ENCODE measurements around the gene STAT5A. TPM values are rescaled to one million over a fixed set of nuclear protein-coding genes. Genes with fewer than 3 reads are reported as not detected.
"Not testable (repeated sequence)": the region's sequence is repeated elsewhere in the genome, so short reads cannot be mapped to it uniquely, and the experiment has no call there.

Gene STAT5A
- polyA plus RNA-seq, 4 donors, result 5.7 to 6.8 (median 6.4) TPM

- DNase-seq (ENCODE audit: low read depth in 4 of 4, low spot score in 3 of 4), result no peak
Measured at GRCh38 chr17:42283241-42284023, 4.9 kb upstream of the STAT5A start.

- no peak for DNase-seq (ENCODE audit: low read depth in 4 of 4, low spot score in 3 of 4)
Measured at GRCh38 chr17:42284024-42284369, 4.3 kb upstream of the STAT5A start.

GRCh38 chr17:42284566-42284965 lies 3.7 kb upstream of the STAT5A start:
- no peak for DNase-seq (ENCODE audit: low read depth in 4 of 4, low spot score in 3 of 4)

DNA sequence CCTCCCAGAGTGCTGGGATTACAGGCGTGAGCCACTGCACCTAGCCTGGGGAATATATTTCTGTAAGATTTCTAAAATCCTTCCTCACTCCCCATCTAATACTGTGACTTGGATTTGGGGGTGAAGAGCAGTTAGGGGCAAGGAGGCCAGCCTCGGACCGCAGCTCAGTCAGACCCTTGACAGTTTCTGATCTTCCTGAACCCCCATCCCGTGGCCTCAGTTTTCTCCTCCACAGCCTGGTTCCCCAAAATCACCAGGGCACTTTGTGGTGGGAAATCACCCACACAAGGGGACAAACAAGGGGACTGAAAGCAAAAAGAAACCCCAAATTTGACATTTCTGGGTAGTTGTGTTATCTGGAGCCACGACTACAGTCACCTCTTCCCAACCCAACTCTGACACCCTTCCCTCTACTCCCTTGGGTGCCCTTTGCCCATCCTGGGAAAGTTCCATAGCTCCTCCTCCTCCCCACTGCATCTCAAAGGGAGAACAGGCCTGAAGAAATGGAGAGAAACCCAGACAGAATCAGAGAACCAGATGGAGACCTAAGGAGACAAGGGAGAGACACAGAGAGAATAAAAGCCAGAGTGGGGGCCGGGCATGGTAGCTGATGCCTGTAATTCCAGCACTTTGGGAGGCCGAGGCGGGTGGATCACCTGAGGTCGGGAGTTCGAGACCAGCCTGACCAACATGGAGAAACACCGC lies 2.8 kb upstream of the STAT5A start:
- DNase-seq (ENCODE audit: low read depth in 4 of 4, low spot score in 3 of 4), result no peak

DNA sequence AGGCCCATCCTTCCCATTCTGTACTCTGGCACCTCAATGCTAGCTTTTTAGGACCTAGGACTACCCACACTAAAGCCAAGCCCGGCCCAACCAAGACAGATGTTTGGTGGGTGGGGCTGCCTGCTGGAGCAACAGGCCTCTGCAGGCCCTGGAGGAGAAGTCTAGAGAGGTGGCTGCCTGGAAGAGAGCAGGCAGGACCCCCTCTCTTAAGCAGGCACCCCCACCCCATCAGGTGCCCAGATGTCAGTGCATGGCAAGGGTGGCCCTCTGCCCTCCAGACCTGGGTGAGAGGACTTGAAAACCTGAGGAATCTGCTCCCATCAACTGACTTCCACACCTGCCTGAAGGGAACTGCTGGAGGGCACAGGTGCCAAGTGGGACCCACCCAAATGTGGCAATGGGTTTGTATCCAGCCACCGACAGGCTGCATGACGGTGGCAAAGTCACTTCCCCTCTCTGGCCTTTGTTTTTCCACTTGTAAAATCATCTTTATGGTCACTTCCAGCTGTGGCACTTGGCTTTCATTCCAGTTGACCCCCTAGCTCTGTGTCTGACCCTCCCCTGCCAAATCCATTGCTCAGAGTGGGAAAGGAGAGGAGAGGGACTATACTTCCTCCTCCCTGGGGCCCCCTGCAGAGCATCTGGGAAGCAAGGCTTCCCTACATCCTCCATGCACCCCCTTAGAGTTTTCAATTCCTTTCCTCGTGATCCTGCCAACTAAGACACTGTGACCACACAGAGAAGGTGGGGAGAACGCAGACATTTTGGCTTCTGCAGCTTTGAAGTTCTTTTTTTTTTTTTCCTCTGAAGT lies 1.7 kb upstream of the STAT5A start:
- no peak for DNase-seq (ENCODE audit: low read depth in 4 of 4, low spot score in 3 of 4)

GRCh38 chr17:42287305-42287976 lies 857 bp upstream of the STAT5A start:
- DNase-seq (ENCODE audit: low read depth in 4 of 4, low spot score in 3 of 4), result no peak

DNA sequence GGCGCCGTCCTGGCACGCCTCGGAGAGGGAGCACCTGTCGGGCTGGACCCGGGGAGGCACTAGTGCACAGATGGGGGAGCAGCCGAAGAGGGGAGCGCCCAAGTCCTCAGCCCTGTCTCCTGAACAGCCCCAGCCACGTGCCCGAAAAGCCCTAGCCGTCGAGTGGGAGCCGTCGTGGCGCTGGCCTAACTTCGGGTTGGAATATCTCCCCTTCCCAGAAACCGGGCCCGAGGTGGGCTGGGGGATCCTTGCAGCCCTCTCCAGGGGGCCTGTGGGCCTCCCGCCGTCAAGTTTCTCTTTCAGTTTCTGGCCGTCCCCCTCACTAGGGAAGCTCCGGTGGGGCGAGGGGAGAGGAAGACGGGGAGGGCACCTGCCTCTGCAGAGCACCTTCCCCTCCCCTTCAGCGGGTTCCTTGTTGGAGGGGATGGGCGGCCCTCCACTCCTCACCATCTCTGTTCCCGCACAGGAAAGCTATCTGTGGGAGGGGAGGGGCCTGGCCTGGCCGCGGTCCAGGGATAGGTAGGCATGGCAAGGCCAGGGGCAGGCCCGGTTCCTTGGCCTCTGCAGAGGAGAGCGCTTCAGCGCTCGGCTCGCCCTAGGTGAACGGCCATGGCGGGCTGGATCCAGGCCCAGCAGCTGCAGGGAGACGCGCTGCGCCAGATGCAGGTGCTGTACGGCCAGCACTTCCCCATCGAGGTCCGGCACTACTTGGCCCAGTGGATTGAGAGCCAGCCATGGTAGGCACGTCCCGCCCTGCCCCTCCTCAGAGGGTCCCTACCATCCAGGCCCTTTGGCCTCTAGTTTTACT lies 709 bp downstream of the STAT5A start:
- DNase-seq (ENCODE audit: low read depth in 4 of 4, low spot score in 3 of 4), result no peak

DNA sequence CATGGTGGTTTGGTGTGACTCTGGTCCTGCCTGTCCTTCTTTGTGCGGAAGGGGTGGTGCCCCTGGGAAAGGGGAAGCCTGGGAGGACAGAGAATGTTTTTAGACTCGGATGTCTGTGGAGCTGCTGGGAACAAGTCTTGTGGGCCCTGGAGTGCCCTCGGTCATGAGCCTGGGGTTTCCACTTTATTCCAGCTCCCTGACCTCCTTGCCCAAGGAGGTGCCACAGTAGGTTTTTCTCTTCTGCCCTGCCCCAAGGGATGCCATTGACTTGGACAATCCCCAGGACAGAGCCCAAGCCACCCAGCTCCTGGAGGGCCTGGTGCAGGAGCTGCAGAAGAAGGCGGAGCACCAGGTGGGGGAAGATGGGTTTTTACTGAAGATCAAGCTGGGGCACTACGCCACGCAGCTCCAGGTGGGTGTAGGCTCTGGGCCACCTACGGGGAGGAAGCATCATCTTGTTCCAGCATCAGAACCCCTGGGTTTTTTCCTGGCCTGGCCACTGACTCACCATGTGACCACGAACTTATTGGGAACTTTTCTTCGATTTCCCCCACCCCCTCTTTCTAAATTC lies 1.4 kb downstream of the STAT5A start:
- no peak for DNase-seq (ENCODE audit: low read depth in 4 of 4, low spot score in 3 of 4)

DNA sequence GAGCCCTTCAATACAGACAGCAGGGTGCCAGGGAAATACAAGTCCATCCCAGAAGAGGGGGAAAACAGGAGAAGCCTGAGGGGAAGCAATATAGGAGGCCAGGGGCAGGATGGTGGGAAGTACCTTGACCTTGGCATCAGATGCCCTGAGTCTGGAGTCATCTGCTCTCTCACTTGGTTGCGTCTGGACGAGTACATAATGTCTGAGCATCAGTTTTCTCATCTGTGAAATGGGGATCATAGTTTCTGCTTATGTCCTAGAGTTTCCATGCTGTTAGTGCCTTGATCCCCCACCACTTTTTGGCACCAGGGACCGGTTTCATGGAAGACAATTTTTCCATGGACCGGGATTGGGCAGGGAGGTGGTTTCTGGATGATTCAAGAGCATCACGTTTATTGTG lies 2.3 kb downstream of the STAT5A start:
- DNase-seq (ENCODE audit: low read depth in 4 of 4, low spot score in 3 of 4), result no peak

DNA sequence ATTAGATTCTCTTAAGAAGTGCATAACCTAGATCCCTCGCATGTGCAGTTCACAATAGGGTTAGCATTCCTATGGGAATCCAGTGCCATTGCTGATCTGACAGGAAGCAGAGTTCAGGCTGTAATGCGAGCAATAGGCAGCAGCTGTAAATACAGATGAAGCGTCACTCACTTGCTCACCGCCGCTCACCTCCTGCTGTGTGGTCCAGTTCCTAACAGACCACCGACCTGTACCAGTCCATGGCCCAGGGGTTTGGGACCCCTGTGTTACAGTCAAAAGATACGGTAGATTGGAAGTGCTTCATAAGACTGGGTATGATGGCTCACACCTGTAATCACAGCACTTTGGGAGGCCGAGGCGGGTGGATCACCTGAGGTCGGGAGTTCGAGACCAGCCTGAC lies 2.8 kb downstream of the STAT5A start:
- DNase-seq (ENCODE audit: low read depth in 4 of 4, low spot score in 3 of 4), result no peak

GRCh38 chr17:42294469-42295398 lies 6.4 kb downstream of the STAT5A start:
- no peak for DNase-seq (ENCODE audit: low read depth in 4 of 4, low spot score in 3 of 4)

DNA sequence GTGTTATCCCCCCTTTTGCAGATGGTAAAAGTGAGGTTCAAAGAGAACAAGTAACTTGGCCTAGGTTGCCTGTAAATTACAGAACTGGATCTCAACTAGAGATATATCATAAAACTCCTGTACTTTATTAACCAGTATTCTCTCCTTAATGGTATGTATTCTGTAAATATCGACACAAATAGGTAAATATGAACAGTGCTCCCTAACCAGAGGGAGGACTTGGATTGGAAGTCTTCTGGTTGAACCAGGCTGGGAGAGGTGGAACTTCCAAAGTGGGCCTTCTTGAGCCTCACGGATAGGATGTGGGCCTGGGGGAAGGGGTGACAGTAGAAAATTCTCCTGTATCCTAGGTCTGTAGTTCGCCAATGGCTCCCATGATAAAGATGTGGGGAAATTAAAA lies 7.7 kb downstream of the STAT5A start:
- DNase-seq (ENCODE audit: low read depth in 4 of 4, low spot score in 3 of 4), result no peak

- not testable (repeated sequence) for DNase-seq (ENCODE audit: low read depth in 4 of 4, low spot score in 3 of 4)
Measured at GRCh38 chr17:42297775-42298174, 9.5 kb downstream of the STAT5A start.

DNA sequence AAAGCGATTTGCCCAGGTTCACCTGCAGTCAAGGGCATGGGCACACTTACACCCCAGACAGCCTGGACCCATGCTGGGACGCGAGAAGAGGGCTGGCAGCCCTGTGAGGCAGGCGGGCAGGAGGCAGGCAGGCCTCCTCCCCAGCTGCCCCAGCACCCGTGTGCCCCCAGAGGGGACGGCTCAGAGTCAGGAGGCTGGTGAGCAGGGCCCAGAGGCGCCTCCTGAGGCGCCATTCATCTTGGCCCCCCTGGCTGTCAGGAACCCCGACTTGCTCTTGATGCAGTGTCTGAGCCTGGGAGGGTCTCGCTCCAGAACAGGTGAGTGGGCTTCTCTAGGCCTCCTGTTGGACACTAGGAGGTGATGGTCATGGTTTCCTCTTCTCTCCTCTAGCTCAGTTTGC lies 11.1 kb downstream of the STAT5A start:
- DNase-seq (ENCODE audit: low read depth in 4 of 4, low spot score in 3 of 4), result not testable (repeated sequence)

- DNase-seq (ENCODE audit: low read depth in 4 of 4, low spot score in 3 of 4), result not testable (repeated sequence)
Measured at GRCh38 chr17:42299913-42300312, 11.6 kb downstream of the STAT5A start.

DNA sequence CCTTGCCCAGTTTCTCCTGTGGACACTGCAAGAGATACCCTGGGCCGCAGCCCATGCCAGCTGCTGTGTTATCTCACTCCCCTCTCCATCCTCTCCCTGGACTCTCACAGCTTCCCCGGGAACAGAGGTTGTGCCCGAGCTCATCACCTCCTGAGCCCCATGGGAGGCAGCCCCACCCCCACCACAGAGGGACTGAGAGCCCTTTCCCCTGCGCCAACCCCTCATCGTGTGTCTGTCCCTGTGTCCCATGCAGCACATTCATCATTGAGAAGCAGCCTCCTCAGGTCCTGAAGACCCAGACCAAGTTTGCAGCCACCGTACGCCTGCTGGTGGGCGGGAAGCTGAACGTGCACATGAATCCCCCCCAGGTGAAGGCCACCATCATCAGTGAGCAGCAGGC lies 12.7 kb downstream of the STAT5A start:
- DNase-seq (ENCODE audit: low read depth in 4 of 4, low spot score in 3 of 4), result no peak

- DNase-seq (ENCODE audit: low read depth in 4 of 4, low spot score in 3 of 4), result no peak
Measured at GRCh38 chr17:42303694-42304093, 15.4 kb downstream of the STAT5A start.

DNA sequence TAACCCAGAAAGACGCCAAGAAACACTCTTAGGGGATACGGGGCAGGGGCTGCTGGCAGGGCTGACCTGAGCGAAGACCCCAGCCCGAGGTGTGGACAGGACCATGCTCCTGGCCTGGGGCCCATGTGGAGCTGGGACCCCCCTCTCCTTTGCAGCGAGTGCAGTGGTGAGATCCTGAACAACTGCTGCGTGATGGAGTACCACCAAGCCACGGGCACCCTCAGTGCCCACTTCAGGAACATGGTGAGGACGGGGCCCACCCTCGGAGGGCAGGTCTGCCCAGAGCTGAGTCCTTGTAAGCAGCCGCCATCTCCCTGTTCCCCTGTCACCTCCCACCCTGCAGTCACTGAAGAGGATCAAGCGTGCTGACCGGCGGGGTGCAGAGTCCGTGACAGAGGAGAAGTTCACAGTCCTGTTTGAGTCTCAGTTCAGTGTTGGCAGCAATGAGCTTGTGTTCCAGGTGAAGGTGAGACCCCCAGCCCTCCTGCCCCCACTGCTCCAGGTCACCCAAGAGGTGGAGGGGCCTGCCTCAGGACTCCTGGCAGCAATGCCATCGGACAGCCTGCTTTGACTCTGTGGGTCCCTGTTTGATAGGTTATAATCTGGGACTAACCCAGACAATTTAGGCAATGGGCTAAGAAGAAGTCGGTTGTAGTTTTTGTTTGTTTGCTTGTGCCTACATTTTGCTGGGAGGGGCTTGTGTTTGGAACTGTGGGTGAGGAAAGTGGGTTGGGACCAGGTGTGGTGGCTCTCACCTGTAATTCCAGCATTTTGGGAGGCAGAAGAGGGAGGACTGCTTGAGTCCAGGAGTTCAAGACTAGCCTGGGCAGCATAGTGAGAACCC lies 16.1 kb downstream of the STAT5A start:
- no peak for DNase-seq (ENCODE audit: low read depth in 4 of 4, low spot score in 3 of 4)
